GM12878 (cell line): ENCODE measurements around the gene RTN4RL1.

Source experiments
- EED ChIP-seq: sonication (generic); IDR thresholded peaks from 2 replicates; pipeline ENCODE4 v1.6.1; 2016; ENCODE audit warnings: antibody characterized with exemption, low read depth
- GABPA ChIP-seq: IDR thresholded peaks from 2 replicates; pipeline ENCODE4 v1.6.1; 2014; ENCODE audit warnings: antibody characterized with exemption, low read depth, mild to moderate bottlenecking, inconsistent platforms
- POLR2AphosphoS2 ChIP-seq: IDR thresholded peaks from 2 replicates; pipeline ENCODE4 v1.6.1; 2011; ENCODE audit warnings: low read depth, mild to moderate bottlenecking, low read length, improper control_type of control experiment, moderate library complexity
- POLR2AphosphoS5 ChIP-seq: IDR thresholded peaks from 2 replicates; pipeline ENCODE4 v1.6.1; 2011; ENCODE audit warnings: mild to moderate bottlenecking, low read length, inconsistent platforms
- RCOR1 ChIP-seq: conservative IDR thresholded peaks from 2 replicates; pipeline ENCODE4 v1.6.1; 2012; ENCODE audit warnings: low read depth, low read length, improper control_type of control experiment
- YBX1 ChIP-seq: fragments of 450-650 bp; IDR thresholded peaks from 2 replicates; pipeline ENCODE4 v1.6.1; 2016; ENCODE audit warnings: antibody characterized with exemption

DNA sequence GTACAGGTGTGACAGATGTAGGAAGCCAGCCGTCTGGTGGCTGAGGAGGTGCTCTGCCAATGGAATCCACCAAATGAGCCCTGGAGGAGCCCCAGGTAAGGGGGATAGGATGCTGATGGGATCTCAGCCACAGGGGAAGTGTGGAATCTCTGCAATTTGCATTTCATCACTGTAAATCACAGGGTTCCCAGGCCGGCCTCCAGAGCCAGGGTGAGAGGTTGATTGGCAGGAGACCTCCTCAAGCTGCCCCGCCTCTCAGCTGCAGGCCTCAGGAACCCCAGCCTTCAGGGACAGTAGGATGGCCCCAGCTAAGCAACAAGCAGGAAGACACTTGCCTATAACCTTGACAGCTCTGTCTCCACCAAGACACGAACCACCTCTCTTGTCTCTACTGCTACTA is 39.4 kb downstream of the RTN4RL1 start:
- TF ChIP-seq YBX1 = no peak
- TF ChIP-seq RCOR1 = no peak
- no peak for TF ChIP-seq GABPA
- TF ChIP-seq POLR2AphosphoS2 = no peak
- no peak for TF ChIP-seq POLR2AphosphoS5
- no peak for TF ChIP-seq EED
